ENCODE results near the gene ZBTB49.

The ZBTB49 gene

GRCh38 chr4:4299006-4299405, 9.0 kb downstream of the ZBTB49 start:
- H3K4me3 ChIP-seq (ENCODE audit: low read depth, low read length) = no peak overlapping the region
- no peak for TF ChIP-seq CTCF (IDR thresholded peaks at IDR 0.05; ENCODE audit: borderline replicate concordance, insufficient read depth, low read depth, low read length)

- TF ChIP-seq CTCF (IDR thresholded peaks at IDR 0.05; ENCODE audit: borderline replicate concordance, insufficient read depth, low read depth, low read length) = no peak
- H3K4me3 ChIP-seq (ENCODE audit: low read depth, low read length) = no peak overlapping the region
Observed at GRCh38 chr4:4302001-4302400, 11.9 kb downstream of the ZBTB49 start.

- no peak overlapping the region for H3K4me3 ChIP-seq (ENCODE audit: low read depth, low read length)
- no peak for TF ChIP-seq CTCF (IDR thresholded peaks at IDR 0.05; ENCODE audit: borderline replicate concordance, insufficient read depth, low read depth, low read length)
Observed at GRCh38 chr4:4302416-4302815, 12.4 kb downstream of the ZBTB49 start.

GRCh38 chr4:4306920-4307319, 16.9 kb downstream of the ZBTB49 start:
- no peak for TF ChIP-seq CTCF (IDR thresholded peaks at IDR 0.05; ENCODE audit: borderline replicate concordance, insufficient read depth, low read depth, low read length)
- no peak overlapping the region for H3K4me3 ChIP-seq (ENCODE audit: low read depth, low read length)

GRCh38 chr4:4308800-4309441, 18.9 kb downstream of the ZBTB49 start:
- H3K4me3 ChIP-seq (ENCODE audit: low read depth, low read length) = no peak overlapping the region
- no peak for TF ChIP-seq CTCF (IDR thresholded peaks at IDR 0.05; ENCODE audit: borderline replicate concordance, insufficient read depth, low read depth, low read length)

GRCh38 chr4:4311193-4311592, 21.1 kb downstream of the ZBTB49 start:
- no peak overlapping the region for H3K4me3 ChIP-seq (ENCODE audit: low read depth, low read length)
- no peak for TF ChIP-seq CTCF (IDR thresholded peaks at IDR 0.05; ENCODE audit: borderline replicate concordance, insufficient read depth, low read depth, low read length)

GRCh38 chr4:4315461-4316149, 25.6 kb downstream of the ZBTB49 start:
- no peak for TF ChIP-seq CTCF (IDR thresholded peaks at IDR 0.05; ENCODE audit: borderline replicate concordance, insufficient read depth, low read depth, low read length)
- H3K4me3 ChIP-seq (ENCODE audit: low read depth, low read length) = no peak overlapping the region

Data from GM12875 (cell line).